Glutamatergic neuron (in vitro differentiated cells): ENCODE results near the gene NBAS. TPM values are rescaled to one million over a fixed set of nuclear protein-coding genes. Genes with fewer than 3 reads are reported as not detected.

Experiments
- DNase-seq: peaks from one replicate; pipeline ENCODE4 v3.0.0; 2022
- H3K27ac Mint-ChIP-seq: one replicate; pipeline ENCODE4 v1.8.0; 2020; ENCODE audit warnings: mild to moderate bottlenecking, mixed read lengths, inconsistent platforms; ENCODE audit not compliant: unreplicated experiment
- H3K27me3 Mint-ChIP-seq: one replicate; pipeline ENCODE4 v1.8.0; 2020; ENCODE audit warnings: mild to moderate bottlenecking, moderate library complexity, mixed read lengths, inconsistent platforms; ENCODE audit not compliant: unreplicated experiment
- H3K36me3 Mint-ChIP-seq: one replicate; pipeline ENCODE4 v1.8.0; 2020; ENCODE audit warnings: mild to moderate bottlenecking, mixed read lengths, inconsistent platforms; ENCODE audit not compliant: unreplicated experiment
- H3K4me1 Mint-ChIP-seq: one replicate; pipeline ENCODE4 v1.8.0; 2020; ENCODE audit warnings: mild to moderate bottlenecking, low read depth, mixed read lengths, inconsistent platforms; ENCODE audit not compliant: unreplicated experiment
- H3K4me3 Mint-ChIP-seq: one replicate; pipeline ENCODE4 v1.8.0; 2020; ENCODE audit warnings: mild to moderate bottlenecking, mixed read lengths, inconsistent platforms; ENCODE audit not compliant: unreplicated experiment
- H3K9me3 Mint-ChIP-seq: one replicate; pipeline ENCODE4 v1.8.0; 2020; ENCODE audit warnings: mild to moderate bottlenecking, moderate library complexity, mixed read lengths, inconsistent platforms; ENCODE audit not compliant: unreplicated experiment
- total RNA-seq: library from RNA; stranded (reverse); fragmentation: NEBNext Ultra II Directional; extraction: Animal tissue kit (Norgen Biotek cat#: 25700); gene quantifications from one replicate; pipeline ENCODE4 v1.2.1, GENCODE V29; 2021; ENCODE audit not compliant: unreplicated experiment
- TF ChIP-seq, protein P1 (sequence below): fragments of 200-600 bp; sonication (generic); IDR thresholded peaks from one replicate; pipeline ENCODE4 v1.5.0; 2021; ENCODE audit not compliant: partially characterized antibody, unreplicated experiment

NBAS gene
- total RNA-seq, 1 donor from 2014 or later = 46.1 TPM

- no peaks in the 10 kb centered on the region for H3K36me3 Mint-ChIP-seq
- H3K9me3 Mint-ChIP-seq = peaks cover 4% of the 10 kb centered on the region
- H3K4me1 Mint-ChIP-seq = peaks cover 10% of the 10 kb centered on the region
- H3K27me3 Mint-ChIP-seq = peaks cover 3% of the 10 kb centered on the region
- H3K27ac Mint-ChIP-seq = no peak overlapping the region
- no peak overlapping the region for H3K4me3 Mint-ChIP-seq
- TF ChIP-seq, protein P1, sequence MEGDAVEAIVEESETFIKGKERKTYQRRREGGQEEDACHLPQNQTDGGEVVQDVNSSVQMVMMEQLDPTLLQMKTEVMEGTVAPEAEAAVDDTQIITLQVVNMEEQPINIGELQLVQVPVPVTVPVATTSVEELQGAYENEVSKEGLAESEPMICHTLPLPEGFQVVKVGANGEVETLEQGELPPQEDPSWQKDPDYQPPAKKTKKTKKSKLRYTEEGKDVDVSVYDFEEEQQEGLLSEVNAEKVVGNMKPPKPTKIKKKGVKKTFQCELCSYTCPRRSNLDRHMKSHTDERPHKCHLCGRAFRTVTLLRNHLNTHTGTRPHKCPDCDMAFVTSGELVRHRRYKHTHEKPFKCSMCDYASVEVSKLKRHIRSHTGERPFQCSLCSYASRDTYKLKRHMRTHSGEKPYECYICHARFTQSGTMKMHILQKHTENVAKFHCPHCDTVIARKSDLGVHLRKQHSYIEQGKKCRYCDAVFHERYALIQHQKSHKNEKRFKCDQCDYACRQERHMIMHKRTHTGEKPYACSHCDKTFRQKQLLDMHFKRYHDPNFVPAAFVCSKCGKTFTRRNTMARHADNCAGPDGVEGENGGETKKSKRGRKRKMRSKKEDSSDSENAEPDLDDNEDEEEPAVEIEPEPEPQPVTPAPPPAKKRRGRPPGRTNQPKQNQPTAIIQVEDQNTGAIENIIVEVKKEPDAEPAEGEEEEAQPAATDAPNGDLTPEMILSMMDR = no peak
- DNase-seq = no peak
These were observed 4.3 kb upstream of the NBAS start for GRCh38 chr2:15565392-15565791.

DNA sequence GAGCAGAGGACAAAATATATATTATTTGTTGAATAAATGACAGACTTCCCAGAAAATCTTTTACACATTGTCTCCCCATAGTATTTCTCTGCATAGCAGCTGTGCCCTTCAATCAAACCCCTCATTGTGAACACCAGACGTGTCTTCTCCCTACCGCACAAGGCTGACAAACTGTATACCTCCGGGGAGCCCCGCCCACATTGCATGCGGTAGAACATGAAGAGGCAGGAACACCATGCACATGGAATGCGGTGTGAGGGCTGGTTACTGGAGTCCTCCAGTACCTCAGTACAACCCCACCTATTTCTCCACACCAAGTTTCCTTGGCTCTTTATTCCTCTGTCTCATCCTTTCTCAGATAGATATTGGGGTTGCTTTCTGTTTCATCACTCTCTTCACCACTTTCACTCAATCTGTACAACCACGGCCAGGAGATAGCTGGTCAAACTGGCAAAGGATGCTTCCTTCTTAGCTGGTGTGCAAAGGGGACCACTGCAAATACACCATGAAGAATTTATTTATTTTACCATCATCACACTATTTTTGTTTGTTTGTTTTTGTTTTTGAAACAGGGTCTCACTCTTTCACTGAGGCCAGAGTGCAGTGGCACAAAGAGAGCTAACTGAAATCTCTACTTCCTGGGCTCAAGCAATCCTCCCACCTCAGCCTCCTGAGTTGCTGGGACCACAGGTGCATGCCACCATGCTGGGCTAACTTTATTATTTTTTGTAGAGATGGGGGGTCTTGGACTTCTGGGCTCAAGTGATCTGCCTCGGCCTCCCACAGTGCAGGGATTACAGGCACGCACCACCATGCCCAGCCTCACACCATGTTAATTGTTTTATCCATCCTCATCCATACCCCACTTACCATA is 2.3 kb upstream of the NBAS start:
- Mint-ChIP-seq H3K36me3 (no peaks in the 10 kb centered on the region), H3K4me1 (peaks cover 13% of the 10 kb centered on the region), H3K4me3 (no peak overlapping the region), H3K27me3 (peaks cover 4% of the 10 kb centered on the region), H3K9me3 (peaks cover 4% of the 10 kb centered on the region), H3K27ac (no peak overlapping the region)
- DNase-seq = no peak
- TF ChIP-seq, protein P1 = no peak

DNA sequence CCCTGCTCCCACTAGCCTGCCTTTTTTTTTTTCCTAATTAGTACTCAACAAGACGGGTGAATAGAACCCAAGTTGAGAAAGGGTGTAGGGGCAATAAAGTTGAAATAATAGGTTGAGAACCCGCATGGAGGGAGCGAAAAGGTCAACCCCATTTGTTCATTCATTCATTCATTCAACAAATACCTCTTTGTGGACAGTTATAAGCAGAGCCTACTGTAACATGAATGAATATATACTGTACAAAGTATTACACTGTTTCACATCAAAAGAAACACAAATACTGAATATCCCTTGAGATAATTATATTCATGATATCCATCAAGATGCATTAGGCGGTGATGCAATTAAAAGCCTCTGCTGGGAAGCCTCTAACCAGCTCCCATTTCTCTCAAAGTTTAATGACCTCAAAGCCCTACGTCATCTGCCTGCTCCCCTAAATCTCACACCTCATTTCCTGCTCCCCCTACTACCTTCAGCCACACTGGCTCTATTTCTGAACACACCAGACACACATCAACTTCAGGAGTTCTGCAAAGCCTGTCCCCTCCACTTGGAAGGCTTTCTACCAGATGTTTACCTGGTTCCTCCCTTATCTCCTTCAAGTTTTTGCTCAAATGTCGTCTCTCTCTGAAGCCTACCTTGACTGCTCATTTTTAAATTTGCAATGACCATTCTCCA is 1.4 kb upstream of the NBAS start:
- H3K27me3 Mint-ChIP-seq = peaks cover 5% of the 10 kb centered on the region
- H3K9me3 Mint-ChIP-seq = peaks cover 4% of the 10 kb centered on the region
- peaks cover 13% of the 10 kb centered on the region for H3K4me1 Mint-ChIP-seq
- peak overlapping the region; percentile 35 for H3K4me3 Mint-ChIP-seq
- H3K27ac Mint-ChIP-seq = peak overlapping the region; percentile 20
- TF ChIP-seq, protein P1 = no peak
- no peak for DNase-seq
- no peaks in the 10 kb centered on the region for H3K36me3 Mint-ChIP-seq

DNA sequence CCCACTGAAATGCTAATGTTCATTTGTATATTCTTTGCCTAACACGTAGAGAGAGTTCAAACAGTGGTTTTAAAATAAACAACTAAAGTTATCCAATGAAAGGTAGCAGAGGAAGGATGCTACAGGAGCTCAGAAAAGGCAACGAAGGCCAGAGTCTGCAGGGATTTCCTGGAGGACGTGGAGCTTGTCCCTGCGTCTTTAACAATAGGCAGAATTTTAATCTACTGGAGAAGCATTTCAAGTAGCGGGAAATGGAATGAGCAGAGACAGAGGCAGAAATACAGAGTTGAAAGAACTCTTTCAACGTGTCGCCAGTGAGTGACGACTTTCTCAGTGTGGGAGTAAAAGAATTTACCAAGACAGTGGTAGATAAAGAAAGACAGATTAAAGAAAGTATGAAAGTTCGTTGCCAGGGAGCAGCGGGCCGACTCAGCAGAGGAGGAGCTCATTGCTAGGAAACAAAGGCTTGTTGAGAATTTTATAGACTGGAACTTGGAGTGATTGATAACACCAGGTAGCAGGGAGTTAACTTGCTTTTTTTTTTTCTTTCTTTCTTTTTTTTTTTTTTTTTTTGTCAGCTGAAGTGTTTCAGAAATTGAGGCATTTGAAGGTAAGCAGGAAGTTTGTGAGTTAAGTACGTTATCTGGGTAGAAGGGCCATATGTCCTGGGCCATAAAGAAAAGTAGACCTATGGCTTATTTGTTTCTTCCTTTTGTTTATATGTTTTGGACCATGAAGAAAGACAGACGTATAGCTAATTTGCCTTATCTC is 625 bp upstream of the NBAS start:
- peak overlapping the region; percentile 95 for H3K27ac Mint-ChIP-seq
- H3K9me3 Mint-ChIP-seq = peaks cover 4% of the 10 kb centered on the region
- TF ChIP-seq, protein P1 = no peak
- DNase-seq = no peak
- peaks cover 5% of the 10 kb centered on the region for H3K27me3 Mint-ChIP-seq
- H3K36me3 Mint-ChIP-seq = no peaks in the 10 kb centered on the region
- peaks cover 11% of the 10 kb centered on the region for H3K4me1 Mint-ChIP-seq
- peak overlapping the region; percentile 97 for H3K4me3 Mint-ChIP-seq
